Aorta (tissue), 5 donors: Measurements from ENCODE around the gene SNAP25. TPM values are rescaled to one million over a fixed set of nuclear protein-coding genes. Genes with fewer than 3 reads are reported as not detected.

Experiments
- ATAC-seq: fragments of 200-7000 bp; cut with Tn5 transposase; one replicate; pipeline ENCODE4 v1.9.1; 2022; ENCODE audit warnings: moderate library complexity; ENCODE audit not compliant: low FRiP score
- DNase-seq, 2 donors: peaks; one replicate each; pipeline ENCODE4 v3.0.0-alpha.2; 2020
- H3K27ac ChIP-seq, 2 donors: one replicate each; pipeline ENCODE4 v1.5.1; 2013; ENCODE audit warnings: low read length in 2 of 2, mild to moderate bottlenecking in 2 of 2, moderate library complexity in 2 of 2, control low read depth in 1 of 2, inconsistent platforms in 1 of 2, low read depth in 1 of 2
- H3K27me3 ChIP-seq, 2 donors: one replicate each; pipeline ENCODE4 v1.6.1; 2013; ENCODE audit warnings: control low read depth in 1 of 2, low read length in 1 of 2, mild to moderate bottlenecking in 1 of 2, moderate library complexity in 1 of 2; ENCODE audit not compliant: insufficient read depth in 2 of 2, control insufficient read depth in 1 of 2
- H3K36me3 ChIP-seq, 2 donors: one replicate each; pipeline ENCODE4 v1.6.1; 2013; ENCODE audit warnings: control low read depth in 1 of 2, low read length in 1 of 2, mild to moderate bottlenecking in 1 of 2; ENCODE audit not compliant: insufficient read depth in 2 of 2, control insufficient read depth in 1 of 2
- H3K4me1 ChIP-seq, 2 donors: one replicate each; pipeline ENCODE4 v1.6.1; 2013; ENCODE audit warnings: low read length in 2 of 2, control low read depth in 1 of 2, mild to moderate bottlenecking in 1 of 2, moderate library complexity in 1 of 2; ENCODE audit not compliant: insufficient read depth in 2 of 2, control insufficient read depth in 1 of 2
- H3K4me3 ChIP-seq, 2 donors: one replicate each; pipeline ENCODE4 v1.5.1; 2013; ENCODE audit warnings: low read length in 2 of 2, control low read depth in 1 of 2, mild to moderate bottlenecking in 1 of 2
- H3K9me3 ChIP-seq: one replicate; pipeline ENCODE4 v1.6.1; 2013; ENCODE audit warnings: mild to moderate bottlenecking, low read length; ENCODE audit not compliant: control insufficient read depth
- WGBS, 2 donors: extraction: QIAGEN DNeasy Blood & Tissue Kit; methylation state at CpG; one replicate each; pipeline ENCODE4 v1.1.7; 2013; 5-methylcytosine and 5-hydroxymethylcytosine counted together
- intact Hi-C, 2 donors: fragments of 100-400 bp; cut with DNase I; formaldehyde crosslinking; loops; one replicate each; pipeline versions ENCODE4 v1.14.2 to v1.15.0; 2022
- polyA plus RNA-seq, 2 donors: library from polyadenylated mRNA; stranded (reverse); fragments of 200-250 nt; gene quantifications; one replicate each; pipeline ENCODE4 v1.2.3, GENCODE V29; 2013
- total RNA-seq, 2 donors: library from RNA; stranded (reverse); fragmentation: NEBNext Ultra II Directional; extraction: Animal tissue kit (Norgen Biotek cat#: 25700); gene quantifications; one replicate each; pipeline ENCODE4 v1.2.1, GENCODE V29; 2021
- donor health status: healthy with polysubstance abuse.
- donor health status: Bipolar disorder and iron deficiency.
- donor health status: DM: no; HTN: no; CAD: no.
- donor health status: DM: no; HTN: no; CAD: no.
- donor health status: DM: yes; HTN: yes; CAD: no.

The SNAP25 gene
- total and polyA plus RNA-seq, 4 donors = 2.1 to 15.5 (median 7.1) TPM

DNA sequence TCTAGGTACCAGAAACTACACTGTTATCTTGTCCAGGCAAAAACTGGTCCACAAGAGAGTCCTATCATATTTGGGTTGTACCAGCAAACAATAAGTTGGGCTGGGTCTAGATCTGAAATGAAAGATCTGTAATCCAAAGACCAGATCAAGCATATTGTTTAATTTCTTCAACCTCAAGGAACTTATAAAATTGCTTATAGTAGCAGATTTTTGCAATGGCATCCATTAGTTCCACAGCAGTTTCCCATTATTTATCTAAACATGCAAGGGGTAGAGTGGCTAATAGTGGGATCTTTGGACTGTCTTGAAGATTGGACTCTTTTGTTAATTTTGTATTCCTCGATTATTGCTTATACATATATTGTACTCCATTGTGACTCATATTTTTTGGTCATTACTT lies 40.5 kb upstream of the SNAP25 start:
- no peak for DNase-seq
- no peaks in the 10 kb centered on the region for H3K27me3 ChIP-seq
- WGBS, 2 donors = 95 to 100% methylated on average over 1 of the region's 1 CpG
- H3K36me3 ChIP-seq = no peaks in the 10 kb centered on the region
- ATAC-seq = no peak
- intact Hi-C loops = no loop called here
- H3K4me3 ChIP-seq = no peak overlapping the region
- H3K9me3 ChIP-seq = no peaks in the 10 kb centered on the region
- no peaks in the 10 kb centered on the region for H3K4me1 ChIP-seq
- no peak overlapping the region for H3K27ac ChIP-seq

DNA sequence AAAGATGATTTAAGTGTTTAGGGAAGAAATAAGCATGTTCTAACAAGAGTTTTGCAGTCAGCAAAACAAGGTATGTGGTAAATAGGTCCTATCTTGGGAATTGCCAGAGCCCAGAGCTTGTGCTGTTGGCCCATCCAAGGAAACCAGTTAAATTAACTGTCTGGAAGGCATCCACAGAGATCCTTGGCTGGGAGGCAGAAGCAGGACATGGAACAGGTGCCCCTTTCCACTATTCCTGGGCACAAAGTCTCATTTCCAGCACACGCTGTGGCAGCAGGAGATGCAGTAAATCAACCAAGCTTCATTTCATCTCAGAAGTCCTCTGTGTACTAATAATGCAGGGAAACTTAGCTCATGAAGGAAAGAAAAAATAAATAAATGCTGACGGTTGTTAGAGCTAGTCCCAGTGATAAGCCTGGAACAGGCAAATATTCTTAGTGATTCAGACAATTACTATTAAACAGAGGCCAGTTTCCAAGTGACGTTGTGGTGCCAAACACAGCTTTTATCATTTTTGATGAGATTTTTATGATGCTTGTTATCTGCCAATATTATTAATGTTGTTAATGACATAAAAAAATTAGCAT lies 39.8 kb upstream of the SNAP25 start:
- no peaks in the 10 kb centered on the region for H3K9me3 ChIP-seq
- no peaks in the 10 kb centered on the region for H3K27me3 ChIP-seq
- H3K36me3 ChIP-seq = no peaks in the 10 kb centered on the region
- no peaks in the 10 kb centered on the region for H3K4me1 ChIP-seq
- intact Hi-C loops = no loop called here
- WGBS, 2 donors = 10 to 19% methylated on average over 3 of the region's 3 CpGs
- no peak overlapping the region for H3K4me3 ChIP-seq
- ATAC-seq (peak; percentile 62), DNase-seq (no peak)
- no peak overlapping the region for H3K27ac ChIP-seq

DNA sequence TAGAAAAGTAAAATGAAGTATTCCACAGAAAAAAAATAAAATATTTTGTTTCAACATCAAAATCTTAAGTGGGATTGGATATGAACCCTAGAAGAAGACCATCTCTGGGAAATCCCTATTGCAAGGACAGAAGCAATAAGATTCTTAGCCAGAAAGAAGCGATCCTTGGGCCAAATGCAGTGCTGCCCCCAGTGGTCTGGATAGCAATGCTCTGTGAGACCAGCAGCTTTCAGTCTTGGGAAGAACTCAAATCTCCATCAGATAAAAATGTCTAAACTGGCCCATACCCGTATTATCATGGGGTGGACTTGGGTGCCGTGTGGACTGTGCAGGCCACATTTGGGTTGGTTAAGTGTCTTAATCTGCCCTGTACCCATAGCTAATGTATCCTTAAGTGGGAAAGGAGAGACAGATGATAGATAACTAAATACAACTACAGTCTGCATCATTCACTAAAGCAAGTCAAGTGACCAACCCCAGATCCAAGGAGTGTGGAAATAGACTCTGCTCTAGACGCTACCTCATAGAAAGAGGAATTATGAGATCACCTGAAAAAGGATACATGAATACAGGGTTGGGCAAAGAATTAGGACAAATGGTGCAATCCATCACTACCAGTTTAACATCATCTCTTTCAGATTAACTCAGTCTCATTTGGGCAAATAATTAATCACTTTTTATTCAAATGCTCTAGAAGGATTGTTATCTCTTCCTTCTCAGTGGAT lies 38.9 kb upstream of the SNAP25 start:
- intact Hi-C loops = no loop called here
- DNase-seq (no peak), ATAC-seq (peak; percentile 61)
- Histone ChIP-seq H3K4me1 (no peaks in the 10 kb centered on the region), H3K4me3 (no peak overlapping the region), H3K36me3 (no peaks in the 10 kb centered on the region), H3K27me3 (peaks cover 0 to 1% of the 10 kb centered on the region in 2 donors), H3K9me3 (no peaks in the 10 kb centered on the region), H3K27ac (no peak overlapping the region)
- 91 to 92% methylated on average over 4 of the region's 4 CpGs for WGBS, 2 donors

DNA sequence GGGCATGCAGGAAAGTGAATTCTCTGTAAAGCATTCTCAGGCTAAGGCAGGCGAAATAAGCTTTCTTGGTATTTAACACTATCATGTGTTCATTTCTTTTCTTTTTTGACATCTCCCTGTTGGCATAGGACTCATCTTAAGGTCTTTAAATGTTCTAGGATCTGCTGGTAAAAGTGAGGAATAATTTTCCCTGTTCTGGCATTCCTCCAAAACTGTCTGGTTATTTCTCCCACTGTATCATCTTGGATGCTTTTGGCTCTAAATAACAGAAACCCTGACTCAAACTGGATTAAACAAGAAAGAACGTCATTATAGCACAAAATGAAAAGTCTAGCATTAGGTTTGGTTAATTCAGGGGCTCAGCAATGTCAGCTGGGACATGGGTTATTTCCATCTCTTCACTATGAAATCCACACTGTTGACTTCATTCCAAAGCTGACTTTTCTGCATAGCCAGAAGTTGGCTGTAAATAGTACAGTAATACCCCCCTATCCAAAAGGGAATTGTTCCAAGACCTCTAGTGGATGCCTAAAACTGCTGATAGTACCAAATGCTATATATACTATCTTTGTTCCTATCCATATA lies 37.9 kb upstream of the SNAP25 start:
- no peak for DNase-seq
- no peak for ATAC-seq
- peaks cover 0 to 1% of the 10 kb centered on the region in 2 donors for H3K27me3 ChIP-seq
- H3K36me3 ChIP-seq = no peaks in the 10 kb centered on the region
- no peak overlapping the region for H3K27ac ChIP-seq
- intact Hi-C loops = no loop called here
- peaks cover 4% of the 10 kb centered on the region for H3K9me3 ChIP-seq
- no peak overlapping the region for H3K4me3 ChIP-seq
- no peaks in the 10 kb centered on the region for H3K4me1 ChIP-seq
- 58 to 59% methylated on average over 2 of the region's 2 CpGs for WGBS, 2 donors

DNA sequence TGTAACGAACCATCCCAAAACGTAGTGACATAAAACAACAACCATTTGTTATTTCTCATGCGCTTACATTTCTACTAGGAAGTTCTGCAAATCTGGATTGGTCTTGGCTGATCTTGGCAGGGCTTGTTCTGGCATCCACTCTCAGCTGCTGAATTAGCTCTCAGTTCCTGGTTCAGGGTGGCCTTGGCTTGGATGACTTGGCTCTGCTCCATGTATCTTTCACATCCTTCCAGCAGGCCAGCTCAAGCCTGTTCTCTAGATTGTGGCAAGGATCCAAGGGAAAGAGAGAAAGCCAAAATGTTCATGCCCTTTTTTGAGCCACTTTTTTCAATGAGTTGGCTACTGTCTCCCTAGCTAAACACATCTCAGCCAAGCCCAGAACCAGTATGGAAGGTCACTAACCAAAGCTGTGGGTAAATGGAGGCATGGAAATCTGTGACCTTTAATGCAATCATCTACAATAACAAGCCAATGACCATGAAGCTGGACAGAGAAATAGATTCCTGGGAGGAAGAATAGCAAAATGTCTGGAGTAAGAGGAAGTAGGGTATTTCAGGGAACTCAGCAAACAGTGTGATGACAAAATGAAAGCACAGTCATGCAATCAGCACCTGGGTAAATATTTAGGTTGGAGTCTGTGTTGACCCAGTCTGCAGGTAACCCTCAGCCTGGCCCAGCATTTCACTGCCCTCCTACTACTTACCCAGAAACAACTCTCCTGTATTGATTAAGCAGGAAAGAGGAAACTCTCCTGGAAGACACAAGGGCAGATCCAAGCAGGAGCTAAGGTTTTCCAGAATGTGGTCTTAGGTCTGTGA lies 32.7 kb upstream of the SNAP25 start:
- intact Hi-C loops = no loop called here
- DNase-seq (peak in 1 of 2 donors; percentile 51), ATAC-seq (peak; percentile 60)
- H3K9me3 ChIP-seq = peaks cover 5% of the 10 kb centered on the region
- 0 to 5% methylated on average over 3 of the region's 3 CpGs for WGBS, 2 donors
- no peak overlapping the region for H3K27ac ChIP-seq
- H3K4me3 ChIP-seq = no peak overlapping the region
- H3K36me3 ChIP-seq = no peaks in the 10 kb centered on the region
- H3K27me3 ChIP-seq = peaks cover 0 to 1% of the 10 kb centered on the region in 2 donors
- no peaks in the 10 kb centered on the region for H3K4me1 ChIP-seq

DNA sequence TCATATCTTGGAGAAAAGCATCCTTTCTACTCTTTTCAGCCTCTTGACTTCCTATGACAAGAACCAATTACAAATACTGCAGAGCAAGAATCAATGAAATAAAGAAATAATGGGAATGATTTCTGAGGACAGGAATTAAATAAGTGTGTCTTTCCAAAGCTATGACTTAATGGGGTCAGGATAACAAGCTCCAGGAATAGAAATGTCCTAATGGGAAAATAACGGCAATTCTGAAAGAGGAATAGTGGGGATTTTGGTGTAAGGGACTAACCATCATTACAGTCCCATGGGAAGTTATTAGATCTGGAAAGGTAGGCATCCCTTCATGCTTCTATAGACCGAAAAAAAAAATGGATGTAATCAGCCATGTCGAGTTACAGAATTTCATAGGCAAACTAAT lies 28.2 kb upstream of the SNAP25 start:
- Histone ChIP-seq H3K27ac (no peak overlapping the region), H3K4me3 (no peak overlapping the region), H3K36me3 (no peaks in the 10 kb centered on the region), H3K9me3 (peaks cover 5% of the 10 kb centered on the region), H3K27me3 (no peaks in the 10 kb centered on the region), H3K4me1 (no peaks in the 10 kb centered on the region)
- intact Hi-C loops = no loop called here
- no peak for DNase-seq
- WGBS, 2 donors = 55 to 57% methylated on average over 3 of the region's 3 CpGs
- no peak for ATAC-seq

DNA sequence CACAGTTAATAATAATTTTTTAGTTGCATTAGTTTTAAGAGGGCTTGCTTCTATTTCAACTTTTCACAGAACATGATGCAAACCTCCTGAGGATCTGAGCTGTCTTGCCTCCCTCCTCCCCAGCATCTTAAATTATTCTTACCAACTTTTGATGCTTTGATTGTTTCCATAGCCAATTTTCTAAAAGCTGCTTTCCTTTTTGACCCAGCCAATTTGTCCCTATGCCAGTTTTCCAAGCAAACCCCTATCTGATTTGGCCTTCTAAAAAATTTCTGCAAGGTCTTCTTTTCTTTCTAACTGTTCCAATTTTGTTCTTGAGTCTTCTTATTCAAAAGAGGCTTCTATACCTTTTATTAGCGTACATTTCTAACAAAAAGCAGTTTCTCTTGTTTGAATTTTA lies 26.5 kb upstream of the SNAP25 start:
- 0 to 39% methylated on average over 1 of the region's 1 CpG for WGBS, 2 donors
- DNase-seq (no peak), ATAC-seq (peak; percentile 52)
- Histone ChIP-seq H3K9me3 (no peaks in the 10 kb centered on the region), H3K27me3 (no peaks in the 10 kb centered on the region), H3K4me1 (no peaks in the 10 kb centered on the region), H3K36me3 (no peaks in the 10 kb centered on the region), H3K27ac (no peak overlapping the region), H3K4me3 (no peak overlapping the region)
- intact Hi-C loops = no loop called here

DNA sequence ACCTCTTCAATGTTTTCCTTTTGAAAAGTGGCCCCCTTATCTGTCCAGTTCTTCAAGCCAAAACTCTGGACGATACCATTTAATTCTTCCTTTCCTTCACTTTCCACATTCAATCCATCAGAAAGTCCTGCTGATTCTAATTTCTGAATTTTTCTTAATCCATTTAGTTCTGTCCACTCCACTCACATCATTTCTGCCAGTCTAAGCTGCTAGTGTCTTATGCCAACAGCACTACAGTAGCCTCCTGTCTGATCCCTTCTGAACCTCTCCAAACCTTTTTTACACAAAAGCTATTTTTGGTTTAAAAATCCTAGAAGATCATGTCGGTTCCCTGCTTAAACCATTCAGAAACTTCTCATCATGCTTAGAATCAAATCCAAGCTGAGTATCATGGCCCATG lies 24.5 kb upstream of the SNAP25 start:
- Histone ChIP-seq H3K27me3 (no peaks in the 10 kb centered on the region), H3K36me3 (no peaks in the 10 kb centered on the region), H3K9me3 (no peaks in the 10 kb centered on the region), H3K4me3 (no peak overlapping the region), H3K27ac (no peak overlapping the region), H3K4me1 (no peaks in the 10 kb centered on the region)
- WGBS, 2 donors = 73 to 83% methylated on average over 2 of the region's 2 CpGs
- no peak for DNase-seq
- intact Hi-C loops = no loop called here
- ATAC-seq = no peak
